ENCODE data around the gene CNNM2.

GRCh38 chr10:102904346-102904745 lies 13.7 kb upstream of the CNNM2 start:
- TF ChIP-seq CTCF (IDR thresholded peaks at IDR 0.05) = no peak
- TF ChIP-seq POLR2A (IDR thresholded peaks at IDR 0.05) = no peak
- TF ChIP-seq POLR2AphosphoS5 (IDR thresholded peaks at IDR 0.05) = no peak
- TF ChIP-seq EP300 (IDR thresholded peaks at IDR 0.05) = no peak
